HepG2 (cell line): Measurements from ENCODE around the gene HADHA.

Experiments
- EP300 ChIP-seq, 3 experiments: sonication (generic) in 1 of 3; formaldehyde crosslinking in 1 of 3; IDR thresholded peaks; 2 replicates each; pipeline versions ENCODE4 v1.5.1 to v1.6.1; 2011 to 2020; ENCODE audit warnings: low read depth in 2 of 3, low read length in 2 of 3, borderline replicate concordance in 1 of 3, improper control_type of control experiment in 1 of 3, mild to moderate bottlenecking in 1 of 3, missing genetic modification reagents in 1 of 3, moderate library complexity in 1 of 3
- ESRRA ChIP-seq: sonication (generic); formaldehyde crosslinking; IDR thresholded peaks from 2 replicates; pipeline ENCODE4 v1.5.1; 2020; ENCODE audit warnings: mild to moderate bottlenecking, low read depth, missing genetic modification reagents
- HCFC1 ChIP-seq: fragments of 150-350 bp; IDR thresholded peaks from 2 replicates; pipeline ENCODE4 v1.6.1; 2014; ENCODE audit warnings: low read depth, low read length
- KAT7 ChIP-seq: IDR thresholded peaks from 2 replicates; pipeline ENCODE4 v1.6.1; 2018; ENCODE audit warnings: borderline replicate concordance, missing compliant biosample characterization
- POLR2A ChIP-seq, 2 experiments: IDR thresholded peaks; 2 replicates each; pipeline ENCODE4 v1.6.1; 2011; ENCODE audit warnings: low read depth in 2 of 2, low read length in 2 of 2, mild to moderate bottlenecking in 1 of 2, moderate library complexity in 1 of 2; ENCODE audit not compliant: insufficient read depth in 1 of 2
- ZBTB7A ChIP-seq: sonication (generic); formaldehyde crosslinking; IDR thresholded peaks from 2 replicates; pipeline ENCODE4 v1.8.0; 2022; ENCODE audit warnings: mild to moderate bottlenecking, missing genetic modification reagents
- ZNF274 ChIP-seq: sonication (generic); formaldehyde crosslinking; IDR thresholded peaks from 2 replicates; pipeline ENCODE4 v1.5.1; 2020; ENCODE audit warnings: mild to moderate bottlenecking, missing genetic modification reagents
- ZNF558 ChIP-seq: sonication (generic); formaldehyde crosslinking; IDR thresholded peaks from 2 replicates; pipeline ENCODE4 v1.9.0; 2022; ENCODE audit warnings: mild to moderate bottlenecking, missing genetic modification reagents, borderline replicate concordance
- ZNF605 ChIP-seq: sonication (generic); formaldehyde crosslinking; IDR thresholded peaks from 2 replicates; pipeline ENCODE4 v1.8.0; 2022; ENCODE audit warnings: mild to moderate bottlenecking, missing genetic modification reagents
- ZNF629 ChIP-seq: sonication (generic); formaldehyde crosslinking; conservative IDR thresholded peaks from 2 replicates; pipeline ENCODE4 v1.5.0; 2020; ENCODE audit warnings: missing genetic modification reagents
- ZNF780A ChIP-seq: sonication (generic); formaldehyde crosslinking; IDR thresholded peaks from 2 replicates; pipeline ENCODE4 v1.8.0; 2022; ENCODE audit warnings: mild to moderate bottlenecking, missing genetic modification reagents, moderate library complexity
- TF ChIP-seq, protein P1 (sequence below): IDR thresholded peaks from 2 replicates; pipeline ENCODE4 v1.6.1; 2012; ENCODE audit warnings: inconsistent platforms
- TF ChIP-seq, protein P2 (sequence below): sonication (generic); formaldehyde crosslinking; IDR thresholded peaks from 2 replicates; pipeline ENCODE4 v1.5.0; 2020; ENCODE audit warnings: mild to moderate bottlenecking, missing genetic modification reagents, moderate library complexity

DNA sequence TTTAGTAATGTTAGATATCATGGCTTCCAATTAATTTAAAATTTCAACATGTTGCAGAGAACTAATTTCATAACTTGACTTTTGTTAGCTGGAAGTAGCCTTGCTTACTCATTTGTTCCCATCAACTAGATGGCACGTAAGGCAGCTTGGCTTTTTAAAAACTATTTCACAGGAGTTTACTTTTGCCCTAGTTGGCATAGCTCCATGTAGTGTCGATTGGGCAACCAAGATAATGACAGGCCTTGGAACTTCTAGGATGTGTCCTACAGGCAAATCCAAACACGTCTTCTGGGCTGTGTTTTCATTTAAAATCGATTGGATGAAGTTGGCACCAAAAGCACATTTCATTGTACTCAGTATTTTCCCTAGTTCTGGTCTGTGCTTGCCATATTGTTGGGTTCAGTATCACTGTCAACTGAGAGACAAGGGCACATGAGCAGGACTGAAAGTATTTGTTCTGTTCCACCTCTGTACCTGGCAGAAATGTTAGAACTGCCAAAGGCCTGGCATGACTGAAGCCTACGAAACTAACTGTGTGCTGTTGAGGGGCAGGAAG lies 29.7 kb upstream of the HADHA start:
- TF ChIP-seq HCFC1 (no peak), ZBTB7A (no peak), POLR2A (IDR thresholded peaks at IDR 0.05; ENCODE audit: insufficient read depth in 1 of 2, low read depth in 2 of 2, low read length in 2 of 2) (no peak), KAT7 (CRISPR knock-in tag) (no peak), ZNF629 (CRISPR knock-in tag) (no peak), ZNF558 (CRISPR knock-in tag) (no peak), ZNF274 (CRISPR knock-in tag) (no peak), ESRRA (no peak), EP300 (IDR thresholded peaks at IDR 0.05; ENCODE audit: low read depth in 2 of 2, low read length in 2 of 2) (peak in 1 of 2 experiments; percentile 58; a peak in 2 of 4 replicates), EP300 (CRISPR knock-in tag; IDR thresholded peaks at IDR 0.05; ENCODE audit: borderline replicate concordance) (no peak), ZNF780A (CRISPR knock-in tag) (no peak), ZNF605 (CRISPR knock-in tag) (no peak)
- TF ChIP-seq, protein P1, sequence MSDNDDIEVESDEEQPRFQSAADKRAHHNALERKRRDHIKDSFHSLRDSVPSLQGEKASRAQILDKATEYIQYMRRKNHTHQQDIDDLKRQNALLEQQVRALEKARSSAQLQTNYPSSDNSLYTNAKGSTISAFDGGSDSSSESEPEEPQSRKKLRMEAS, result 0 out of 2 replicates have a peak, but pooled peaks have one; percentile 22
- TF ChIP-seq, protein P2, sequence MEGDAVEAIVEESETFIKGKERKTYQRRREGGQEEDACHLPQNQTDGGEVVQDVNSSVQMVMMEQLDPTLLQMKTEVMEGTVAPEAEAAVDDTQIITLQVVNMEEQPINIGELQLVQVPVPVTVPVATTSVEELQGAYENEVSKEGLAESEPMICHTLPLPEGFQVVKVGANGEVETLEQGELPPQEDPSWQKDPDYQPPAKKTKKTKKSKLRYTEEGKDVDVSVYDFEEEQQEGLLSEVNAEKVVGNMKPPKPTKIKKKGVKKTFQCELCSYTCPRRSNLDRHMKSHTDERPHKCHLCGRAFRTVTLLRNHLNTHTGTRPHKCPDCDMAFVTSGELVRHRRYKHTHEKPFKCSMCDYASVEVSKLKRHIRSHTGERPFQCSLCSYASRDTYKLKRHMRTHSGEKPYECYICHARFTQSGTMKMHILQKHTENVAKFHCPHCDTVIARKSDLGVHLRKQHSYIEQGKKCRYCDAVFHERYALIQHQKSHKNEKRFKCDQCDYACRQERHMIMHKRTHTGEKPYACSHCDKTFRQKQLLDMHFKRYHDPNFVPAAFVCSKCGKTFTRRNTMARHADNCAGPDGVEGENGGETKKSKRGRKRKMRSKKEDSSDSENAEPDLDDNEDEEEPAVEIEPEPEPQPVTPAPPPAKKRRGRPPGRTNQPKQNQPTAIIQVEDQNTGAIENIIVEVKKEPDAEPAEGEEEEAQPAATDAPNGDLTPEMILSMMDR (CRISPR knock-in tag), result no peak
